ENCODE measurements around the gene UBLCP1.

DNA sequence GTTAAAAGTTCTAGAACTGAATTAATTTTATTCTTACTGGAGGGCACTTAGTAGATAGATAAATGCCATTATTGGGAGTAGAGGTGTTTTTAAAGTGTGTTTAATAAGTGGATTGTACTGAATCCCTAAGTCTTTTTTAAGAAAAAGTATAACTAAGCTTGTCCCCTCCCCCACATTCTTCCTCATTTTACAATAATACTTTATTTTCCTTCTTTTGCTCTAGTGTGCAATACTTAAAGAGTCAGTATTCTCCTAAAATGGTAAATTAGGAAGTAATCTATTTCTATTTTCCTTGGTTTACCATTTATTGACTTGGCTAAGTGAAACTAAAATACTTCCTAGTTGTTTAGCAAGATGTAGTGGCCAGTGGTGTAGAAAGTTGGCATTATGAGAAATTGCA is 11.6 kb downstream of the UBLCP1 start:
- TF ChIP-seq EZH2 (IDR thresholded peaks at IDR 0.05; ENCODE audit: insufficient read depth, poor library complexity, severe bottlenecking) (no peak), EZH2phosphoT487 (IDR thresholded peaks at IDR 0.05; ENCODE audit: insufficient read depth, low read depth) (no peak)
